Measurements from ENCODE around the gene TIMP3. TPM values are rescaled to one million over a fixed set of nuclear protein-coding genes. Genes with fewer than 3 reads are reported as not detected.

TIMP3 gene
- total and polyA plus RNA-seq, 2 donors (not counting 1 experiment from before 2014, with no cell fraction given): not detected

GRCh38 chr22:32786027-32786418 is 15.5 kb upstream of the TIMP3 start:
- H3K79me2 ChIP-seq (ENCODE audit: control insufficient read depth, insufficient read depth, low read length): no peaks in the 10 kb centered on the region

More at GRCh38 chr22:32786027-32786418, 15.5 kb upstream of the TIMP3 start:
- no peaks in the 10 kb centered on the region for H3K9me3 ChIP-seq (ENCODE audit: control extremely low read depth in 1 of 3, control insufficient read depth in 2 of 3, insufficient read depth in 1 of 3, low read length in 2 of 3)
- H3K27ac Mint-ChIP-seq: no peak overlapping the region
- POLR2A ChIA-PET: no interaction called here
- H3K4me1 Mint-ChIP-seq: no peaks in the 10 kb centered on the region
- WGBS (ENCODE audit: insufficient coverage): 100% methylated on average over 1 of the region's 2 CpGs
- H3K27ac ChIP-seq (ENCODE audit: low read length in 2 of 2): no peak overlapping the region
- ATAC-seq (ENCODE audit: low read depth) (no peak), DNase-seq (no peak)
- no peak overlapping the region for H3K4me3 ChIP-seq (ENCODE audit: control extremely low read depth in 1 of 5, extremely low read depth in 1 of 5, insufficient read depth in 1 of 5, low read depth in 2 of 5, low read length in 4 of 5)
- no peak overlapping the region for H2AFZ ChIP-seq (ENCODE audit: insufficient read depth, low read depth, low read length, poor library complexity, severe bottlenecking)
- H3K4me3 Mint-ChIP-seq: no peak overlapping the region
- H3K9ac ChIP-seq (ENCODE audit: low read length): no peak overlapping the region
- intact Hi-C loops (cut with micrococcal nuclease): no loop called here
- H3K4me2 ChIP-seq (replicated peaks; ENCODE audit: low read depth, low read length, poor library complexity, severe bottlenecking): no peak overlapping the region
- H3K36me3 ChIP-seq (replicated peaks in 1 of 2; ENCODE audit: control extremely low read depth in 1 of 2, control insufficient read depth in 1 of 2, extremely low read depth in 1 of 2, insufficient read depth in 2 of 2, low read length in 1 of 2): no peaks in the 10 kb centered on the region
- H3K27me3 Mint-ChIP-seq: peaks cover 14% of the 10 kb centered on the region
- no peaks in the 10 kb centered on the region for H4K20me1 ChIP-seq (ENCODE audit: control insufficient read depth, insufficient read depth, low read length, poor library complexity, severe bottlenecking)
- no peaks in the 10 kb centered on the region for H3K9me3 Mint-ChIP-seq (ENCODE audit: insufficient read depth)
- H3K4me1 ChIP-seq (ENCODE audit: control insufficient read depth in 2 of 2, insufficient read depth in 2 of 2, low read length in 2 of 2): no peaks in the 10 kb centered on the region
- CTCF ChIA-PET: no interaction called here
- H3K27me3 ChIP-seq (replicated peaks in 1 of 4; ENCODE audit: control extremely low read depth in 1 of 4, control insufficient read depth in 3 of 4, insufficient read depth in 4 of 4, low read length in 3 of 4): no peaks in the 10 kb centered on the region
- TF ChIP-seq CTCF (IDR thresholded peaks at IDR 0.05) (no peak), EZH2 (IDR thresholded peaks at IDR 0.05; ENCODE audit: borderline replicate concordance, insufficient read depth, low read depth, low read length, poor library complexity, severe bottlenecking) (no peak)

Data from B cell (primary cell).